LNCAP (cell line): Measurements from ENCODE around the gene SLC2A11.

Source experiments
- TF ChIP-seq, protein P1 (sequence below): fragments of 450-650 bp; IDR thresholded peaks from 2 replicates; pipeline ENCODE4 v1.5.1; 2017; ENCODE audit warnings: mild to moderate bottlenecking

SLC2A11 gene

DNA sequence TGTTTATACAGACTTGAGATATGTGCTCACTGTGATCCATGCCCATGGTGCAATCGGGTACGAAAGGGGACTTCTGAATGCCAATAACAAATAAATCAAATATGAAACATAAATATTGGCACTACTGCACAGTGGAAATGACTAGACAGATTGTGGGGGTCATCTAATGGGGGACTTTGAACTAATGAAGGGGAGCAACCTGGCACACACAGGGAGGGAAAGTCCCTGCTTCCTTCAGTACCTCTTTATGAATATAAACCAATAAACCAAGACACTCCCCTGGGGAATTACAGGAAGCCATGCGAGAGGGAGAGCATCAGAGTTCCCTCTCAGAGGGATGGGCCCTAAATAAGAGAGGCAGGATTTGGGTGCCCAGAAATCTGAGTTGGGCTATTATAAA is 57.6 kb downstream of the SLC2A11 start:
- TF ChIP-seq, protein P1, sequence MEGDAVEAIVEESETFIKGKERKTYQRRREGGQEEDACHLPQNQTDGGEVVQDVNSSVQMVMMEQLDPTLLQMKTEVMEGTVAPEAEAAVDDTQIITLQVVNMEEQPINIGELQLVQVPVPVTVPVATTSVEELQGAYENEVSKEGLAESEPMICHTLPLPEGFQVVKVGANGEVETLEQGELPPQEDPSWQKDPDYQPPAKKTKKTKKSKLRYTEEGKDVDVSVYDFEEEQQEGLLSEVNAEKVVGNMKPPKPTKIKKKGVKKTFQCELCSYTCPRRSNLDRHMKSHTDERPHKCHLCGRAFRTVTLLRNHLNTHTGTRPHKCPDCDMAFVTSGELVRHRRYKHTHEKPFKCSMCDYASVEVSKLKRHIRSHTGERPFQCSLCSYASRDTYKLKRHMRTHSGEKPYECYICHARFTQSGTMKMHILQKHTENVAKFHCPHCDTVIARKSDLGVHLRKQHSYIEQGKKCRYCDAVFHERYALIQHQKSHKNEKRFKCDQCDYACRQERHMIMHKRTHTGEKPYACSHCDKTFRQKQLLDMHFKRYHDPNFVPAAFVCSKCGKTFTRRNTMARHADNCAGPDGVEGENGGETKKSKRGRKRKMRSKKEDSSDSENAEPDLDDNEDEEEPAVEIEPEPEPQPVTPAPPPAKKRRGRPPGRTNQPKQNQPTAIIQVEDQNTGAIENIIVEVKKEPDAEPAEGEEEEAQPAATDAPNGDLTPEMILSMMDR = no peak

DNA sequence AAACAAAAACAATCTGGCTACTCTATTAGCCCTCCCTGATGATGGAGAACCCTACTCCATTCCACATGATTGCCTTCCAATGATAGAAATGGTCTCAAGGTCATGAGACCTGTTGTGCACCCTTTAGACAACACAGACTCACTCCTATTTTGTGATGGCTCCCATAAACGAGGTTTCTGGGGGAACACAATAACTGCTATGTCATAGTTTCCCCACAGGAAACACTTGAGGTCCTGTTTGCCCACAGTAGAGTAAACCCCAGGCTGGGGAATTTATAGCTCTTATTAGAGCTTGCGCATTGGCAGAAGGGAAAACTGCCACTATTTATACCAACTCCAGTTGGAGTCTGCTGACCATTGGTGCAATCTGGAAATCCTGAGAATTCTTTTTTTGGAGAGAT is 65.2 kb downstream of the SLC2A11 start:
- TF ChIP-seq, protein P1 = no peak

DNA sequence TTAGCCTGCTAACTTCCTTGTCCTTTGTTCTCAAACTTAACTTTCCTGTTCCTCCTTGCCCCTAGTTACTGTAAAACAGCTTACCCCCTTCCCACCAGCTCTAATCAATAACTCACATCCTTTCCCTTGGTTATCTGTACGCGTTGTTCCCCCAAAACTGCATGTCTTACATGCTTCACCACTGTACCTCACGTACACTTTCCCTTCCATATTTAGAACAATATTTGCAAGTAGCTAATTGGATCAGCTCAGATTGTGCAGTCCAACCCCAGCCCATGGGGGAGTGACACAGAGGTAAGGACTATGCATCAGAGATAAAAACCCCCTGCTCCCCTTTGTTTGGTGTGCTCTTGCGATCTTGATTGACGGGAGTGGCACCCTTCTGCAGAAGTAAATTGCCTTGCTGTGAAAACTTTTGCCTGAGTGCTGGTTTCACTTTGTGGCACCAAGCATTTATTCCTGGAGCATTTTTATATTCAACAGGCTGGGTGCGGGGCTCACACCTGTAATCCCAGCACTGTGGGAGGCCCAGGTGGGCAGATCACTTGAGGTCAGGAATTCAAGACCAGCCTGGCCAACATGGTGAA is 67.4 kb downstream of the SLC2A11 start:
- TF ChIP-seq, protein P1 = no peak

DNA sequence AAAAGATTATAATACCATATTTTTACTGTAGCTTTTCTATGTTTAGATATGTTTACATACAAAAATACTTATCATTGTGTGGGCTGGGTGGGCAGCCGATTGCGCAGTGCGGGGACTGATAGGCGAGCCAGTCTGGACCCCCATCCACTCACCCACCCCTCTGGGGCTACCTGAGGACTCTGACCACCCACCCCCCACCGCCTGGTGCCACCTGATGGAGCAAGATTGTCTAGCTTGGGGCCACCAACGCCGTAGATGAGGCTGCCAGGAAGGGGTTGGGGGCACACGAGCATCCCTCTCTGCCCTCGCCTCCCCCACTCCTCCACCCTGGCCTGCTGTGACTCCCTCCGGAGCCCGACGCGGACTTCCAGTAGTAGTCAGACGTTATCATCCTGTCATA is 68.9 kb downstream of the SLC2A11 start:
- TF ChIP-seq, protein P1 = no peak
